ENCODE measurements around the gene CHRNA1.
"Not testable (repeated sequence)": the region's sequence is repeated elsewhere in the genome, so short reads cannot be mapped to it uniquely, and the experiment has no call there.

The CHRNA1 gene

GRCh38 chr2:174719016-174719415, 45.3 kb downstream of the CHRNA1 start:
- Histone ChIP-seq H3K4me3 (no peak overlapping the region), H3K27ac (no peak overlapping the region)
- DNase-seq (ENCODE audit: low spot score): no peak
- no peak for TF ChIP-seq CTCF (IDR thresholded peaks at IDR 0.05)

- no peak overlapping the region for H3K4me3 ChIP-seq
- no peak for TF ChIP-seq CTCF (IDR thresholded peaks at IDR 0.05)
- no peak overlapping the region for H3K27ac ChIP-seq
- DNase-seq (ENCODE audit: low spot score): no peak
Measured at GRCh38 chr2:174718591-174718990, 45.7 kb downstream of the CHRNA1 start.

DNA sequence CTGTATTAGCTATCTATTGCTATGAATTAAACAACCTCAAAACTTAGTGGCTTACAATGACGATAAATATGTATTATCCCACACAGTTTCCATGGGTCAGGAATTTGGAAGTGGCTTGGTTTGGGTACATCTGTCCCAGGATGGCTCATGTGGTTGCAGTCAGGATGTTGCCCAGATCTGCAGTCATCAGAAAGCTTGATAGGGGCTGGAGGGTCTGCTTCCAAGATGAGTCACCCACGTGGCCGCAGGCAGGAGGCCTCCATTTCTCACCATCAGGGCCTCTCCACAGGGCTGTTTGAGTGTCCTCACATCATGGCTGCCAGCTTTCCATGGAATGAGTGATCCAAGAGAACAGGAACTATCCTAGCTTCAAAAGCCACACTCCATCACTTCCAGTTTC, 46.4 kb downstream of the CHRNA1 start:
- no peak for DNase-seq (ENCODE audit: low spot score)
- no peak for TF ChIP-seq CTCF (IDR thresholded peaks at IDR 0.05)
- H3K27ac ChIP-seq: no peak overlapping the region
- no peak overlapping the region for H3K4me3 ChIP-seq

- no peak overlapping the region for H3K27ac ChIP-seq
- no peak for TF ChIP-seq CTCF (IDR thresholded peaks at IDR 0.05)
- DNase-seq (ENCODE audit: low spot score): no peak
- no peak overlapping the region for H3K4me3 ChIP-seq
Measured at GRCh38 chr2:174717273-174717672, 47.0 kb downstream of the CHRNA1 start.

GRCh38 chr2:174716785-174717184, 47.5 kb downstream of the CHRNA1 start:
- no peak for DNase-seq (ENCODE audit: low spot score)
- TF ChIP-seq CTCF (IDR thresholded peaks at IDR 0.05): no peak
- Histone ChIP-seq H3K27ac (no peak overlapping the region), H3K4me3 (no peak overlapping the region)

DNA sequence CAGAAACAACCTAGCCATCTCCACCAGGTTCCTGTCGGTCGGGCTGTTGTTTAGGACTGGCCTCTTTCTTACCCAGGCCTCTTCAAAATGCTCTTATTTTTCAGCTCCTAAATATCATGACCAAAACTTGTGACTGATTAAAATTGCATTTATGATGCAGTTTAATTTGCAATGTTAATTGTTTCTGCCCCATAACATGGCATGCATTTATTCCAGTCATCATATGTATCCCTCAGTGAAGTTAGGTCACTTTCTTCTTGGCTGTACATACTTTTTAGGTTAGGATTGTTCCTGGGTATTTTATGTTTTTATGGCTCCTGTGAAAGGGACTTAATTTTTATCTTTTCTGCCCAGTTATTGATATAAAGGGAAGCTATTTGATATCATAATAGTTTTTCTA, 50.6 kb downstream of the CHRNA1 start:
- no peak overlapping the region for H3K4me3 ChIP-seq
- no peak overlapping the region for H3K27ac ChIP-seq
- TF ChIP-seq CTCF (IDR thresholded peaks at IDR 0.05): no peak
- no peak for DNase-seq (ENCODE audit: low spot score)

DNA sequence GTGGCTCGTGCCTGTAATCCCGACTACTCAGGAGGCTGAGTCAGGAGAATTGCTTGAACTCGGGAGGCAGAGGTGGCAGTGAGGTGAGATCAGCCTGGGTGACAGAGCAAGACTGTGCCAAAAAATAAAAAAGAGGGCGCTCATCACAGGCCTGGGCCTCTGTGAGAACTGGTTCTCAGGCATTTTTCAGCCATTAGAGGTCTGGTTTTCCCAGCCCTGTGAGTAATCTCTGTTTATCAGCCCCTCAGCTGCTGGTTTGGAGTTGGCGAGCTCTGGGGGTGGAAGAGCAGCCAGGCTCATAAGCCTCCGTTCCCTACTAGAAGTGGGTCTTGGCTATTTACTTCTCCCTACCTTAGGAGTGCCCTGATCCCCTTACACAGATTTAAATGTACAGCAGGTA, 53.1 kb downstream of the CHRNA1 start:
- no peak overlapping the region for H3K27ac ChIP-seq
- no peak overlapping the region for H3K4me3 ChIP-seq
- peak; percentile 16 for DNase-seq (ENCODE audit: low spot score)
- TF ChIP-seq CTCF (IDR thresholded peaks at IDR 0.05): no peak

GRCh38 chr2:174709416-174710004, 54.8 kb downstream of the CHRNA1 start:
- DNase-seq (ENCODE audit: low spot score): peak; percentile 50
- H3K27ac ChIP-seq, H3K4me3 ChIP-seq: not testable (repeated sequence)

Data from coronary artery (tissue), 2 donors.